HEK293 (cell line): ENCODE results near the gene TNFRSF13B.

ENCODE experiments used
- PATZ1 ChIP-seq: fragments of 450-650 bp; formaldehyde crosslinking; IDR thresholded peaks from 2 replicates; pipeline ENCODE4 v1.5.1; 2016; ENCODE audit warnings: missing biosample characterization, missing genetic modification characterization
- PRDM1 ChIP-seq: fragments of 450-650 bp; formaldehyde crosslinking; IDR thresholded peaks from 2 replicates; pipeline ENCODE4; 2016; ENCODE audit warnings: missing biosample characterization, missing genetic modification characterization
- ZBTB26 ChIP-seq: fragments of 450-650 bp; formaldehyde crosslinking; optimal IDR thresholded peaks from 2 replicates; pipeline ENCODE3; 2016; ENCODE audit warnings: missing biosample characterization, mild to moderate bottlenecking, missing genetic modification characterization
- ZNF138 ChIP-seq: fragments of 450-650 bp; formaldehyde crosslinking; IDR thresholded peaks from 2 replicates; pipeline ENCODE4 v1.5.1; 2016; ENCODE audit warnings: missing biosample characterization, missing genetic modification characterization, borderline replicate concordance
- ZNF157 ChIP-seq: fragments of 450-650 bp; formaldehyde crosslinking; IDR thresholded peaks from 2 replicates; pipeline ENCODE4 v1.5.1; 2016; ENCODE audit warnings: missing biosample characterization, missing genetic modification characterization
- ZNF184 ChIP-seq: fragments of 450-650 bp; IDR thresholded peaks from 2 replicates; pipeline ENCODE4 v1.5.1; 2018; ENCODE audit warnings: missing biosample characterization, mild to moderate bottlenecking, missing genetic modification characterization
- ZNF274 ChIP-seq, 2 experiments: fragments of 200-500 bp in 1 of 2; fragments of 450-650 bp in 1 of 2; sonication (Bioruptor generic) in 1 of 2; formaldehyde crosslinking in 1 of 2; IDR thresholded peaks; 2 replicates each; pipeline versions ENCODE4 v1.5.1 to v1.6.1; 2014 to 2016; ENCODE audit warnings: borderline replicate concordance in 1 of 2, inconsistent platforms in 1 of 2, low read length in 1 of 2, missing biosample characterization in 1 of 2, missing genetic modification characterization in 1 of 2
- ZNF398 ChIP-seq: fragments of 450-650 bp; formaldehyde crosslinking; IDR thresholded peaks from 2 replicates; pipeline ENCODE4 v1.5.1; 2017; ENCODE audit warnings: missing biosample characterization, missing genetic modification characterization
- ZNF416 ChIP-seq: fragments of 450-650 bp; formaldehyde crosslinking; IDR thresholded peaks from 2 replicates; pipeline ENCODE4 v1.5.1; 2016; ENCODE audit warnings: missing biosample characterization, missing genetic modification characterization
- ZNF544 ChIP-seq: fragments of 450-650 bp; formaldehyde crosslinking; IDR thresholded peaks from 2 replicates; pipeline ENCODE4 v1.5.0; 2017; ENCODE audit warnings: missing biosample characterization, missing genetic modification characterization
- ZNF596 ChIP-seq: fragments of 450-650 bp; IDR thresholded peaks from 2 replicates; pipeline ENCODE4 v1.5.0; 2018; ENCODE audit warnings: missing biosample characterization, mild to moderate bottlenecking, missing genetic modification characterization, moderate library complexity
- TF ChIP-seq, protein P1 (sequence below): fragments of 450-650 bp; formaldehyde crosslinking; IDR thresholded peaks from 2 replicates; pipeline ENCODE4 v1.5.1; 2016; ENCODE audit warnings: missing biosample characterization, missing genetic modification characterization
- TF ChIP-seq, protein P2 (sequence below): fragments of 450-650 bp; formaldehyde crosslinking; IDR thresholded peaks from 2 replicates; pipeline ENCODE4 v1.5.1; 2017; ENCODE audit warnings: missing biosample characterization, missing genetic modification characterization

DNA sequence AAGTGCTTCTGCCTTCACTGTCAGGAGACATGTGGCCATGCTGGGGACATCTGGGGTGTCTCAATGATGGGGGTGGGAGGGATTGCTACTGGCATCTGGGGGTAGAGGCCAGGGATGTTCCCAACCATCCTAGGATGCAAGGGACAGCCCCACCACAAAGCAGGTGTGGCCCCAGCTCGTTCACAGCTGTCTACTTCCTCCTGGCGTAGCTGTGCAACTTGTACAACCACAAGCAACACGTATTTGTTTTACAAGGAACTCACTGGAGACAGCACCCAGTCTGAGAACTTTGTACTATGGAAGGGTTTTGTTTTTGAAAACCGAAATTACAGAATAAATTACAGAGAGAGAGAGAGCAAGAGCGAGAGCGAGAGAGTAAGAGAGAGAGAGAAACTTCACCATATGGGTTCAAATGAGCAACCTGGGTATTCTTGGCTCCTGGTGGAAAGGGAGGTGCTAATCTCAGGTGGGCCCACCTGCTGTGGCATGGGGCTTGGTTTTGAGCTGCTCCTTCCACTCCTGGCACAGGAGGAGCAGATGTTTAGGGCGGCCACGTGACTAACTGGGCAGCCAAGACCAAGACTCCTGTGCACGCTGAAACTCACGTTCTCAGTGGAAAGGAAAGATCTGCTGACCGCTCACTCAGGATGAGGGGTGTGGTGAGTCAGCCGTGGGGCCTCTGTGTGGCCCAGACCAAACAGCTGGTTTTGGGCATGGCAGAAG is 17.5 kb upstream of the TNFRSF13B start:
- peak; percentile 75 for TF ChIP-seq ZNF596 (tag by site-specific recombination)
- TF ChIP-seq, protein P1, sequence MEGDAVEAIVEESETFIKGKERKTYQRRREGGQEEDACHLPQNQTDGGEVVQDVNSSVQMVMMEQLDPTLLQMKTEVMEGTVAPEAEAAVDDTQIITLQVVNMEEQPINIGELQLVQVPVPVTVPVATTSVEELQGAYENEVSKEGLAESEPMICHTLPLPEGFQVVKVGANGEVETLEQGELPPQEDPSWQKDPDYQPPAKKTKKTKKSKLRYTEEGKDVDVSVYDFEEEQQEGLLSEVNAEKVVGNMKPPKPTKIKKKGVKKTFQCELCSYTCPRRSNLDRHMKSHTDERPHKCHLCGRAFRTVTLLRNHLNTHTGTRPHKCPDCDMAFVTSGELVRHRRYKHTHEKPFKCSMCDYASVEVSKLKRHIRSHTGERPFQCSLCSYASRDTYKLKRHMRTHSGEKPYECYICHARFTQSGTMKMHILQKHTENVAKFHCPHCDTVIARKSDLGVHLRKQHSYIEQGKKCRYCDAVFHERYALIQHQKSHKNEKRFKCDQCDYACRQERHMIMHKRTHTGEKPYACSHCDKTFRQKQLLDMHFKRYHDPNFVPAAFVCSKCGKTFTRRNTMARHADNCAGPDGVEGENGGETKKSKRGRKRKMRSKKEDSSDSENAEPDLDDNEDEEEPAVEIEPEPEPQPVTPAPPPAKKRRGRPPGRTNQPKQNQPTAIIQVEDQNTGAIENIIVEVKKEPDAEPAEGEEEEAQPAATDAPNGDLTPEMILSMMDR (tag by site-specific recombination) = no peak
- no peak for TF ChIP-seq PATZ1
- no peak for TF ChIP-seq PRDM1
- no peak for TF ChIP-seq ZNF157 (tag by site-specific recombination)
- no peak for TF ChIP-seq ZNF544 (tag by site-specific recombination)
- TF ChIP-seq ZNF274 (IDR thresholded peaks at IDR 0.05; ENCODE audit: low read length) = no peak
- TF ChIP-seq ZNF274 (tag by site-specific recombination; IDR thresholded peaks at IDR 0.05; ENCODE audit: borderline replicate concordance) = no peak
- TF ChIP-seq ZBTB26 (tag by site-specific recombination) = no peak
- TF ChIP-seq, protein P2, sequence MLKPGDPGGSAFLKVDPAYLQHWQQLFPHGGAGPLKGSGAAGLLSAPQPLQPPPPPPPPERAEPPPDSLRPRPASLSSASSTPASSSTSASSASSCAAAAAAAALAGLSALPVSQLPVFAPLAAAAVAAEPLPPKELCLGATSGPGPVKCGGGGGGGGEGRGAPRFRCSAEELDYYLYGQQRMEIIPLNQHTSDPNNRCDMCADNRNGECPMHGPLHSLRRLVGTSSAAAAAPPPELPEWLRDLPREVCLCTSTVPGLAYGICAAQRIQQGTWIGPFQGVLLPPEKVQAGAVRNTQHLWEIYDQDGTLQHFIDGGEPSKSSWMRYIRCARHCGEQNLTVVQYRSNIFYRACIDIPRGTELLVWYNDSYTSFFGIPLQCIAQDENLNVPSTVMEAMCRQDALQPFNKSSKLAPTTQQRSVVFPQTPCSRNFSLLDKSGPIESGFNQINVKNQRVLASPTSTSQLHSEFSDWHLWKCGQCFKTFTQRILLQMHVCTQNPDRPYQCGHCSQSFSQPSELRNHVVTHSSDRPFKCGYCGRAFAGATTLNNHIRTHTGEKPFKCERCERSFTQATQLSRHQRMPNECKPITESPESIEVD (tag by site-specific recombination) = no peak
- no peak for TF ChIP-seq ZNF138 (tag by site-specific recombination)
- no peak for TF ChIP-seq ZNF184 (tag by site-specific recombination)
- TF ChIP-seq ZNF398 = no peak
- TF ChIP-seq ZNF416 (tag by site-specific recombination) = no peak
